GM18517 (cell line): Measurements from ENCODE around the gene MVB12B.

Experiments used
- ATAC-seq: cut with Tn5 transposase; IDR thresholded peaks from one replicate; pipeline ENCODE4 v1.9.1; 2021; ENCODE audit warnings: mild to moderate bottlenecking, moderate library complexity; ENCODE audit not compliant: unreplicated experiment

MVB12B gene

GRCh38 chr9:126448865-126449577 is 122.4 kb downstream of the MVB12B start:
- ATAC-seq, result no peak

GRCh38 chr9:126449725-126450667 is 123.4 kb downstream of the MVB12B start:
- no peak for ATAC-seq

- ATAC-seq, result no peak
Measured at GRCh38 chr9:126450668-126451205, 124.1 kb downstream of the MVB12B start.

GRCh38 chr9:126451316-126451885 is 124.8 kb downstream of the MVB12B start:
- no peak for ATAC-seq

- no peak for ATAC-seq
Measured at GRCh38 chr9:126452106-126452505, 125.5 kb downstream of the MVB12B start.

- no peak for ATAC-seq
Measured at GRCh38 chr9:126453156-126453963, 126.7 kb downstream of the MVB12B start.

- no peak for ATAC-seq
Measured at GRCh38 chr9:126454215-126454614, 127.6 kb downstream of the MVB12B start.

GRCh38 chr9:126454795-126455194 is 128.2 kb downstream of the MVB12B start:
- ATAC-seq, result no peak

GRCh38 chr9:126456441-126457174 is 130.0 kb downstream of the MVB12B start:
- no peak for ATAC-seq

- ATAC-seq, result no peak
Measured at GRCh38 chr9:126457175-126457547, 130.5 kb downstream of the MVB12B start.

GRCh38 chr9:126457890-126458289 is 131.3 kb downstream of the MVB12B start:
- no peak for ATAC-seq

GRCh38 chr9:126459126-126459525 is 132.5 kb downstream of the MVB12B start:
- no peak for ATAC-seq

- no peak for ATAC-seq
Measured at GRCh38 chr9:126459546-126459945, 132.9 kb downstream of the MVB12B start.

- no peak for ATAC-seq
Measured at GRCh38 chr9:126459965-126460843, 133.6 kb downstream of the MVB12B start.

- no peak for ATAC-seq
Measured at GRCh38 chr9:126461029-126461428, 134.4 kb downstream of the MVB12B start.

GRCh38 chr9:126461608-126462007 is 135.0 kb downstream of the MVB12B start:
- no peak for ATAC-seq

- no peak for ATAC-seq
Measured at GRCh38 chr9:126462617-126463016, 136.0 kb downstream of the MVB12B start.

- ATAC-seq, result no peak
Measured at GRCh38 chr9:126463426-126463825, 136.8 kb downstream of the MVB12B start.
